Measurements from ENCODE around the gene P2RX3. TPM values are rescaled to one million over a fixed set of nuclear protein-coding genes. Genes with fewer than 3 reads are reported as not detected.

P2RX3 gene
- total and polyA plus RNA-seq, 2 of the 8 experiments (the other 6 are each of a cell fraction or from before 2014, with no cell fraction given): 0.45 to 0.47 TPM

GRCh38 chr11:57316017-57316416 lies 22.1 kb upstream of the P2RX3 start (continued):
- TF ChIP-seq, protein P1, sequence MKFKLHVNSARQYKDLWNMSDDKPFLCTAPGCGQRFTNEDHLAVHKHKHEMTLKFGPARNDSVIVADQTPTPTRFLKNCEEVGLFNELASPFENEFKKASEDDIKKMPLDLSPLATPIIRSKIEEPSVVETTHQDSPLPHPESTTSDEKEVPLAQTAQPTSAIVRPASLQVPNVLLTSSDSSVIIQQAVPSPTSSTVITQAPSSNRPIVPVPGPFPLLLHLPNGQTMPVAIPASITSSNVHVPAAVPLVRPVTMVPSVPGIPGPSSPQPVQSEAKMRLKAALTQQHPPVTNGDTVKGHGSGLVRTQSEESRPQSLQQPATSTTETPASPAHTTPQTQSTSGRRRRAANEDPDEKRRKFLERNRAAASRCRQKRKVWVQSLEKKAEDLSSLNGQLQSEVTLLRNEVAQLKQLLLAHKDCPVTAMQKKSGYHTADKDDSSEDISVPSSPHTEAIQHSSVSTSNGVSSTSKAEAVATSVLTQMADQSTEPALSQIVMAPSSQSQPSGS (IDR thresholded peaks at IDR 0.05; ENCODE audit: low read length): no peak
- no peak for TF ChIP-seq TBP (IDR thresholded peaks at IDR 0.05; ENCODE audit: low read depth, low read length)
- TF ChIP-seq KDM1A (IDR thresholded peaks at IDR 0.05; ENCODE audit: borderline replicate concordance, low read length): no peak

Measured in H1 (cell line).